Lung microvascular endothelial cell (primary cell): Measurements from ENCODE around the gene DAB2IP. TPM values are rescaled to one million over a fixed set of nuclear protein-coding genes. Genes with fewer than 3 reads are reported as not detected.
A peak's percentile ranks its signal among the peaks of the same experiment; 100 is the strongest.

Experiments used
- DNase-seq, 2 donors: peaks; one replicate each; pipeline versions ENCODE4 v3.0.0 to v3.0.0-alpha.2; 2010; ENCODE audit warnings: low read depth in 2 of 2
- total RNA-seq: library from RNA; depleted of rRNA; stranded (reverse); fragments of >200 nt; gene quantifications from 2 replicates; pipeline ENCODE4 v1.2.1, GENCODE V29; 2014

Gene DAB2IP
- total RNA-seq, 1 donor from 2014 or later, result 14.1 TPM

DNA sequence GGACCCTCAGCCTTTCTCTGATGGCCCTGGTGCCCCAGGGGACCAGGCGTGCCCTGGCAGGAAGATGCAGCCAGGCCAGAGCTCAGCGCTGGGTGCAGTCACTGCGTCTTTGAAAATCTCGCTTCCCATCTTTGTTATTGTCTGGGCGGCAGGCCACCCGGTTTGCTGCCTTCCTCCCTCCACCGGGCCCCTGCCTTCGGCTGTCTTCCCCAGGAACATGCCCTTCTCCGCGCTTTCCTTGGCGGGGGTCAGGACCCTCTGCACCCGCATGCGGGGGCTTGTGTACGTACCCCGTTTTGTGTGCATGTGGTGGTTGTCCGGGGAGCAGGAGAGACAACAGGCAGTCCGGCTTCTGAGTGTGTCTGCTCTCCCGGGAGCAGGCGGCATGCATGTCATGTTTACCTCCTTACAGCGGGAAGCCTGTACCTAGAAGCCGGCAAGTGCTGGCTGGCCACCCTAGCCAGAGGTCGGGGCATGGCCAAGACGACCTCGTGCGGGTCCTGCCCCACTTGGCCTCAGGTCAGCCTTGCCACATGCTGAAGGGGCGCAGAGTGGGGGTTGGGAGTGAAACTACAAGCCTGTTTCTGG, 49.5 kb downstream of the DAB2IP start:
- peak in 1 of 2 donors; percentile 34 for DNase-seq

- DNase-seq, result no peak
Observed at GRCh38 chr9:121701736-121702261, 50.4 kb downstream of the DAB2IP start.

- DNase-seq, result no peak
Observed at GRCh38 chr9:121703014-121703734, 51.7 kb downstream of the DAB2IP start.

DNA sequence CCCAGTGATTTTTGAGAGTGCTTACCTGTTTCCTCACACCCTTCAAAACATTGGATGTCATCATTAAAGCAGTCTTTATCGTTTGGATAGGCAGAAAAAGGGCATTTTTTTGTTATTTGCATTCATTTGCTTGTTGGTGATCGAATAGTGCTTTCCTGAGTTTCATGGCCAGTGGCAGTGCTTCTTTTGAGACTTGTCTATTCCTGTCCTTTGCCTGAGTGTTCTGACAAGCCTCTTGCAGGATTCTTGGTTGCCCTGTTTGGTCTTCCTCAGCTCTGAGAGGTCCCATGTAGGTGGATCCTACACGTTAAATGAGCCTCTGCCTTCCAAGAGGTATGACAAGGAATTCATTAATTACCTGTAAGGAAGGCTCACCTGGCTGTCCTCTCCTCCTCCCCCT, 52.8 kb downstream of the DAB2IP start:
- no peak for DNase-seq

DNA sequence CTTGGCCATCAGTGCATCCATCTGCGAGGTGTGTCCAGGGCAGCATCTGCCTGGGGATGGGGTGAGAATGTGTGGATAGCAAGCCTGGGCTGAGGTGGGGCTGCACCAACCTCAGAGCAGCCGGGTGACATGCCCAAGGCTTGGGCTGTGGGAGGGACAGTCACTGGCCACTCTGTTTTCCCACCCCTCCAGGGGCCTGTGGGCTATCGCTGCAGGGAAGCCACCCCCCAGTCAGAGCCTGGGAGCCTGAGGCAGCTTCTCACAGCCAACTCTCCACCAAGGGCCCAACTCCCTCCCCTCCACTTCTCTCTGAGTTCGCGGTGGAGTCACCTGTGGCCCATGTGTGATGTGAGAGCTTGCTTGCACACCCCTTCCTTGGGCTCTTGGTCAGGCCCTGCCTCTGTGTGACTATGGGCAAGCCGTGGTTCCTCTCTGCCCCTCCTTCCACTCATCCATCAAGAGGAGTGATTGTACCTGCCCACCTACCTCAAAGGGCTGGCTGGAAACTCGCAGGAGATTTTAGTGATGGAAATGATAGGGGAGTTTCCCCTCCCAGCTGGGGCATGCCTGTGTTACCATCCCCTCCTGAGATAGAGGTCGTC, 54.8 kb downstream of the DAB2IP start:
- no peak for DNase-seq

DNA sequence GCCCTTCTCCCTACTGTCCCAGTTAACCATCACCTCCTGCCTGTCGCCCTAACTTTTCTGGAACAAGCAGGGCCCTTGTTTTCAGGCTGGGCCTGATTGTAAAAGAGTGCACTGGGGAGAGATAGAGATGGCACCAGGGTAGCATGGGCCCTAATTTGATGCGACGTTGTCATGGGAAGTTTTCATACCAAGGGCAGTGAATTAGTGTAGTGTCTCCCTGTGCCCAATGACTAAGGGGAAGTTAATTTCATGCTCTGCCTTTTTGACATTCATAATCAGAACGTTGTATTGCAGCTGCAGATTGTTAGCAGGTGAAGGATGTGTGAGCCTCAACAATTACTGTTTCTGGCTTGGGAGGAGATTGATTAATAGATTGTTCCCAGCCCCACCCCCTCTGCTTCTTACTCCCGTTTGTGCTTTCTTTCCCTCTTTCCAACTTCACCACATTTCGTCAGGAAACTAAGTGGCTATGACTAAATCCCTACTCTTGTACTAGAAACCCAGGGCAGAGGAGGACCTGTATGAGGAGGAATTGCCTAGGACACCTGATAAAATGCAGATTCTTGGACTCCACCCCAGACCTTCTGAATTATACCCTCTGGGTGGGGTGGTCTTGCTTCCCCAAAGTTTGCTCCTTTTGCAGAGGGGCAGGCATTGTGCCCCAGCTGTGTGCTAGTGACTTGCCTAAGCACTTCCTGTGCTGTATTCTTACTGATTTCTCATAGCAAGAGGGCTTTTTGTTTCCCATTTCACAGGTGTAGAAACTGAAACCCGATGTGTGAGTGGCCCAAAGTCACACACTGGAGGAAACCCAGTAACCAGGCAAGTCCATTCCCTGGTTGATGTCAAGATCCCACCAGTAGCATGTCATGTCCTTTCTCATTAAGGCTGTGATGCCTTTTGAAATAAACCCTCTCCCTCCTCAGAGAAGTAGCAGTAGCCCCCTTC, 56.3 kb downstream of the DAB2IP start:
- DNase-seq, result no peak

GRCh38 chr9:121708768-121709488, 57.5 kb downstream of the DAB2IP start:
- DNase-seq, result no peak

DNA sequence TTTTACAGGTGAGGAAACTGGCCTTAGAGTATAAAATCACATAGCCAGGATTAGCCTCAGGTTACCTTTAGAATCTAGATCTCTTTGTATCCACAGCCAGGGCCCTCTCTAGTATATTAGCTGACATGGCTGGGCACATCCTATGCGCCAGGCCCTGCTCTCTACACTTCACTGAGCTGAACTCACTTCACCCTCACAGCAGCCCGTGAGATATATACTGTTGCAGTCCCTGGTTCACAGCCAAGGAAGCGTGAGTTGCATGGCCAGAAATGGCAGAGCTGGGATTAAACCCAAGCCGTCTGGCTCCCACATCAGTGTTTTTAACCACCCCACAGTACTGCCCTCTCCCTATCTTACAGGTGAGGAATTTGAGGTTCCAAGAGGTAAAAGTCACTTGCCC, 58.4 kb downstream of the DAB2IP start:
- DNase-seq, result no peak

DNA sequence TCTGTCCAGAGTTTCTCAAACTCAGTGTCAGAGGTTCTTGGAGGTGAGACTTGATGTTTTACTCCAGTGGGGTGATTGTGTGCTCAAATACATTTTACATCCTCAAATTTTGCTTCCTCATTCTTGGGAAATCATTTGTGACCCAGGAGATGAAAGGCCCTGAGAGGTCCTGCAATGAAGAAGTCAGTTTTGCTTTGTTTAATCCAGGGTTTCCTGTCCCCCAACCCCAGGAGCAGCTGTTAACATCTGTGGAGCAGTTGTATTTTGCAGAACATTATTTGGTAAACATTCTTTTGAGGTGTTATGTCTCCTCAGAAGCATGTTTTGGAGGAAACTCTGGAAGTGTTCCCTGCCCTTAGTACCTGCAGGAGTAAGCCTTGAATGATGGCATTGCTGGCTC, 59.8 kb downstream of the DAB2IP start:
- DNase-seq, result no peak

DNA sequence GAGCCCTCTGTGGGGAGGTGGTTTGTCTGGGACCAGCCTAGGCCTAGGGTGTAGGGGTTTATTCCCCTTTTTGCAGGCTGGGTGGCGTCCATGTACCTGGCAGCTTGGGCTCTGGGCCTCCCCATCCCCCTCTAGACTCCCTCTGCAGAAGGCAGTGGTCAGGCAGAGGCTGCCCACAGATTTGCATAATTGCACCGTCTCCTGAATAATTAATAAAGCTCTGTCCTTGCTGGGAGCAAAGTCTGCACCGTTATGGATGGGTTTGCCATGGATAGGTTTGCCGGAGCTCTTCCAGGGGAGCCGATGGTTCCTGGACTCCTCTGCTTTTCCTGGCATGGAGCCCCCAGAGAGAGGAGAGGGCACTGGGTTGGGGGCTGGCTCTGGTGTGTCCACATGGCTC, 60.4 kb downstream of the DAB2IP start:
- no peak for DNase-seq

DNA sequence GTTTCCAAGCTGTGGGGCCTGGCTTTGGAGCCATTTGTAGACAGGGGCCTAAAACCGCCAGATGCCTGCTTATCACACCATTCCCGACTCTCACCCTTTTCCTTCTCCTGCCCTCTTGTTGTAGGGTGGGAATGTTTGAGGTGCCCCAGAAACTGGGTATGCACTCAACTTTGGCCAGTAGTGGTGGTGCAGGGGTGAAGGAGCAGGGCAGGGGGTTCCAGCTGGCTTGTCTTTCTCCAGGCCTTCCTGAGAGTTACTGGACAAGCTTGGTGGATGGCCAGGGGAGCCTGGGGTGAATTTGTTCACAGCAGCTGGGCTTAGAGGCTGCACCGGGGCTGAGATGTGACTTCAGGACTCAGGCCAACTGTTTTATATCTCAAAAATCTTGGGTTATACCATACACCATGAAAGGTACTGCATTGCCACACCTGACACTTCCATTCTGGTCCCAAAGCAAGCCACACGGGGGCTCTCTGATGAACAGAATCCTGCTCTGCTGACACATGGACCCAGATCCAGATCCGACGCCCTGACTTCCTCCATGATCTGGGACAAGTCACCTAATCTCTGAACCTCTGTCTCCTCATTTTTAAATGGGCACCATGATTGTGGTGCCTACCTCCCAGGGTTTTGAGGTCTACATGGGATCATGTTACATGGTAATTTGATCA, 62.1 kb downstream of the DAB2IP start:
- DNase-seq, result no peak

- no peak for DNase-seq
Observed at GRCh38 chr9:121714075-121714705, 62.8 kb downstream of the DAB2IP start.

- DNase-seq, result no peak
Observed at GRCh38 chr9:121714873-121715272, 63.4 kb downstream of the DAB2IP start.

DNA sequence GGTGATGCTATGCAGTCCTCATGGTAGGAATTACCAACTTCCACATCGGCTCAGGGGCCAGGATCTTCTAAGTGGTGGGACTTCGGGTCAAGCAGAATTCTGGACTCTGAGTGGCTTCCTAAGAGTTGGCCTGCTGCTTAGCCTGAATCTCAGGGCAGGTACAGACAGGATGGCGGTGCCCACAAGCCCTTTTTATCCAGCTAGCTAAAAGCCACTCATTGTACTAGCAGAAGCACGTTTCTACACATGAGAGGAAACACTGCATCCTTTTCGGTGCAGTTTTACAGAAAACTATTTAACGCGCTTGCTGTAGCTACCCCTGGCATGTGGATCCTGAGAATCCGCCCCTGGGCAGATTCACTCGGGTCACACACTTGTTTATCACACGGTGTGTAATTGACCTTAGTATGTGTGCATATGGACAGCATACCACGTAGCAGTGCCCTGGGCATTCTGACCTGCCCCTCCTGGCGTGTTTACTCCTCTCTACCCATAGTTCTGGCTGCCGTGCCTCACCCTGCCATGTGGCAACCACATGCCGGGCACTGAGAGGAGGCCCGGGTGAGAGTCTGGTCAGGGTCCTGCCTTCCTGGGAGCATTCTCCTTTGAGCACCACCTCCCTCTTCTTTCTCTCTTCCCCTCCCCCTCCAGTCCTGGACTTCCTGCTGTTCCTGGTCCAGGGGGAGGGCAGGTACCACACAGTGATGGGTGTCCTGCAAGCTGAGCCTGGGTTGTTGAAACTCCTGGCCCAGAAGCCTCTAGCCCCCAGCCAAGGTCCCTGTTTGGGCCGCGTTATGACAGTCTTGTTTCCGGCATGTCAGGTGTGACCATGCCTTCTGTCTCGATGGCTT, 65.9 kb downstream of the DAB2IP start:
- no peak for DNase-seq

GRCh38 chr9:121718084-121718483, 66.7 kb downstream of the DAB2IP start:
- no peak for DNase-seq

GRCh38 chr9:121718501-121718900, 67.1 kb downstream of the DAB2IP start:
- no peak for DNase-seq

- no peak for DNase-seq
Observed at GRCh38 chr9:121720311-121721057, 69.0 kb downstream of the DAB2IP start.

DNA sequence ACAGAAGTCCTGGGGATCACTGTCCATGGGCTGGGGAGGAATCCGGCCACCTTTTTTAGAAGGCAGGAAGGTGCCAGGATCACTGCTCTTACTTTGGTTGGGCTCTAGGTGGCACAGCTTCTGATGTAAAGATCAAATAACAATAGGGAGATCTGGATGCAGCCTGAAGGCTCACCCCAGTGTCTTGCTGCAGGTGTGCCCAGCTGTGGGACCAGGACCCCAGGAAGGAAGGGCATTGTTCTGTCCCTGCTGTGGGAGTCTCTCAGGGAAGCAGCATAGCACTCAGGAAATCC, 69.6 kb downstream of the DAB2IP start:
- DNase-seq, result peak in 1 of 2 donors; percentile 17
